Uterus (tissue), 4 donors: ENCODE measurements around the gene ME3. TPM values are rescaled to one million over a fixed set of nuclear protein-coding genes. Genes with fewer than 3 reads are reported as not detected.
A peak's percentile ranks its signal among the peaks of the same experiment; 100 is the strongest.

ENCODE experiments used
- DNase-seq, 2 donors: peaks; one replicate each; pipeline ENCODE4 v3.0.0-alpha.2; 2019 to 2020
- H3K27ac ChIP-seq, 2 donors: fragments of 200-600 bp; sonication (generic); 1 replicate in 1 of 2; 2 replicates in 1 of 2; pipeline ENCODE4 v1.5.1; 2016 to 2018
- H3K27me3 ChIP-seq, 2 donors: fragments of 200-600 bp; sonication (generic); one replicate each; pipeline ENCODE4 v1.5.1; 2018 to 2019; ENCODE audit warnings: control low read depth in 1 of 2
- H3K36me3 ChIP-seq, 2 donors: fragments of 200-600 bp; sonication (generic); one replicate each; pipeline ENCODE4 v1.5.1; 2019; ENCODE audit warnings: control low read depth in 1 of 2
- H3K4me1 ChIP-seq, 2 donors: fragments of 200-600 bp; sonication (generic); one replicate each; pipeline ENCODE4 v1.5.1; 2018 to 2019; ENCODE audit warnings: control low read depth in 1 of 2
- H3K4me3 ChIP-seq, 2 donors: fragments of 200-600 bp; sonication (generic); 1 replicate in 1 of 2; 2 replicates in 1 of 2; pipeline ENCODE4 v1.5.1; 2018 to 2019; ENCODE audit warnings: mild to moderate bottlenecking in 1 of 2
- H3K9me3 ChIP-seq, 2 donors: fragments of 200-600 bp; sonication (generic); one replicate each; pipeline ENCODE4 v1.5.1; 2019; ENCODE audit warnings: control low read depth in 1 of 2
- POLR2A ChIP-seq, 2 donors: fragments of 450-650 bp; IDR thresholded peaks; one replicate each; pipeline ENCODE4 v1.6.1; 2016; ENCODE audit warnings: antibody characterized with exemption in 2 of 2, mild to moderate bottlenecking in 1 of 2, moderate library complexity in 1 of 2
- intact Hi-C: fragments of 100-400 bp; cut with DNase I; formaldehyde crosslinking; loops from one replicate; pipeline ENCODE4 v1.15.1; 2023; ENCODE audit warnings: low total_unique reads
- total RNA-seq, 4 donors: library from RNA; depleted of rRNA in 3 of 4; stranded (reverse); fragments of >200 nt in 3 of 4; gene quantifications; one replicate each; pipeline versions ENCODE4 v1.1.0 to v1.2.4, GENCODE V29; 2014 to 2023
- TF ChIP-seq, protein P1 (sequence below), 4 experiments: fragments of 200-600 bp in 2 of 4; fragments of 450-650 bp in 2 of 4; sonication (generic) in 2 of 4; IDR thresholded peaks; one replicate each; pipeline ENCODE4 v1.5.1; 2016 to 2019; ENCODE audit warnings: antibody characterized with exemption in 4 of 4, mild to moderate bottlenecking in 2 of 4, moderate library complexity in 1 of 4
- donor health status: DM: yes; HTN: yes; CAD: no.

Gene ME3
- total RNA-seq, 4 donors from 2014 or later, result 44.3 to 169 (median 54.2) TPM

DNA sequence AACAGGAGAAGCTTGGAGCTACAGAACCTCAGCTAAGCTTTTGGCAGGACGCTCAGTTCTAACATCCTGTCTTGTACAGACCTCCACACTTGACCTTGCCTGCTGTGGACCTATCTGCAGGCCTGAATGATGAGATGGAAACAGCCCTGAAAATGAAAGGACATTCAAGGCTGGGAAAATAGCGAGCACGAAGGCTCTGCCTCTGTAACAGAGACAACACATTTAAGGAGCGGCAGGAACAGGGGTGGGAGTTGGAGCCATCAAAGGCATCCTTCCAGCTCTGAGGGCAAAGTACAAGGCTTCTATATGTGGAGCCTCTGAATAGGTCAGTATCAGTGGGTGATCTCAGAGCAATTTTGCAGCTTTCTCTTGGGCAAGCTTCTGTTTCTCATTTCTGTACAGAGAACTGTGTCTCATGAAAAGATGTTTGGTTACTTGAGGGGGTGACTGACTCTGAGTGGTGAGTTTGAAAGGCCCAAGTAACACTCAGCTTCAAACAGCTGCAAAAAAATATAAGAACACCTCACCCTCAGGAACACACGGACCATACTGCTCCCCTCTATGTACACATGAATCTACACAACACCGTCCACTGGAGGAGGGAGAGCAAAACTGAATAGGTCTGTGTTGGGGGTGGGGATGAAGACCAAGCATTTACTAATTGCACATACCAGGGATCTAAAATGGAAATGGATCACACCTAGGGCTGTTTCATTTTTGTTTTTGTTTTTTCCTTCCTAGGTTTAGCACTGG, 196.1 kb downstream of the ME3 start:
- Histone ChIP-seq H3K27ac (peak overlapping the region; percentile 76 to 84), H3K4me3 (no peak overlapping the region), H3K36me3 (no peaks in the 10 kb centered on the region), H3K9me3 (no peaks in the 10 kb centered on the region), H3K4me1 (peaks cover 0 to 8% of the 10 kb centered on the region in 2 donors), H3K27me3 (no peaks in the 10 kb centered on the region)
- peak; percentile 37 to 49 for DNase-seq
- intact Hi-C loops, result no loop called here
- TF ChIP-seq, protein P1, sequence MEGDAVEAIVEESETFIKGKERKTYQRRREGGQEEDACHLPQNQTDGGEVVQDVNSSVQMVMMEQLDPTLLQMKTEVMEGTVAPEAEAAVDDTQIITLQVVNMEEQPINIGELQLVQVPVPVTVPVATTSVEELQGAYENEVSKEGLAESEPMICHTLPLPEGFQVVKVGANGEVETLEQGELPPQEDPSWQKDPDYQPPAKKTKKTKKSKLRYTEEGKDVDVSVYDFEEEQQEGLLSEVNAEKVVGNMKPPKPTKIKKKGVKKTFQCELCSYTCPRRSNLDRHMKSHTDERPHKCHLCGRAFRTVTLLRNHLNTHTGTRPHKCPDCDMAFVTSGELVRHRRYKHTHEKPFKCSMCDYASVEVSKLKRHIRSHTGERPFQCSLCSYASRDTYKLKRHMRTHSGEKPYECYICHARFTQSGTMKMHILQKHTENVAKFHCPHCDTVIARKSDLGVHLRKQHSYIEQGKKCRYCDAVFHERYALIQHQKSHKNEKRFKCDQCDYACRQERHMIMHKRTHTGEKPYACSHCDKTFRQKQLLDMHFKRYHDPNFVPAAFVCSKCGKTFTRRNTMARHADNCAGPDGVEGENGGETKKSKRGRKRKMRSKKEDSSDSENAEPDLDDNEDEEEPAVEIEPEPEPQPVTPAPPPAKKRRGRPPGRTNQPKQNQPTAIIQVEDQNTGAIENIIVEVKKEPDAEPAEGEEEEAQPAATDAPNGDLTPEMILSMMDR (IDR thresholded peaks at IDR 0.05), result no peak
- no peak for TF ChIP-seq POLR2A (IDR thresholded peaks at IDR 0.05)

DNA sequence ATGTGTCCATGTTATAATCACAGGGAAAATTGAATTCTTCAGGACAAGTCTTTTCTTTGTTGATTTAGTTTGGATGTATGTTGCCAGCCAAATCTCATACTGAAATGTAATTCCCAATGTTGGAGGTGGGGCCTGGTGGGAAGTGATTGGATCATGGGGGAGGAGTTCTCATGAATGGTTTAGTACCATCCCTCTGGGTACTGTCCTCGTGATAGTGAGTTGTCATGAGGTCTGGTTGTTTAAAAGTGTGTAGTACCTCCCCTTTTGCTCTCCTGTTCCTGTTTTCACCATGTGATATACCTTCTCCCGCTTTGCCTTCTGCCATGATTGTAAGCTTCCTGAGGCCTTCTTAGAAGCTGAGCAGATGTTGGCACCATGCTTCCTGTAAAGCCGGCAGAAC, 197.4 kb downstream of the ME3 start:
- Histone ChIP-seq H3K36me3 (no peaks in the 10 kb centered on the region), H3K27me3 (no peaks in the 10 kb centered on the region), H3K4me3 (no peak overlapping the region), H3K27ac (peak overlapping the region; percentile 76 to 84), H3K4me1 (peaks cover 0 to 8% of the 10 kb centered on the region in 2 donors), H3K9me3 (no peaks in the 10 kb centered on the region)
- intact Hi-C loops, result no loop called here
- DNase-seq, result no peak
- no peak for TF ChIP-seq POLR2A (IDR thresholded peaks at IDR 0.05)
- TF ChIP-seq, protein P1 (IDR thresholded peaks at IDR 0.05), result no peak

DNA sequence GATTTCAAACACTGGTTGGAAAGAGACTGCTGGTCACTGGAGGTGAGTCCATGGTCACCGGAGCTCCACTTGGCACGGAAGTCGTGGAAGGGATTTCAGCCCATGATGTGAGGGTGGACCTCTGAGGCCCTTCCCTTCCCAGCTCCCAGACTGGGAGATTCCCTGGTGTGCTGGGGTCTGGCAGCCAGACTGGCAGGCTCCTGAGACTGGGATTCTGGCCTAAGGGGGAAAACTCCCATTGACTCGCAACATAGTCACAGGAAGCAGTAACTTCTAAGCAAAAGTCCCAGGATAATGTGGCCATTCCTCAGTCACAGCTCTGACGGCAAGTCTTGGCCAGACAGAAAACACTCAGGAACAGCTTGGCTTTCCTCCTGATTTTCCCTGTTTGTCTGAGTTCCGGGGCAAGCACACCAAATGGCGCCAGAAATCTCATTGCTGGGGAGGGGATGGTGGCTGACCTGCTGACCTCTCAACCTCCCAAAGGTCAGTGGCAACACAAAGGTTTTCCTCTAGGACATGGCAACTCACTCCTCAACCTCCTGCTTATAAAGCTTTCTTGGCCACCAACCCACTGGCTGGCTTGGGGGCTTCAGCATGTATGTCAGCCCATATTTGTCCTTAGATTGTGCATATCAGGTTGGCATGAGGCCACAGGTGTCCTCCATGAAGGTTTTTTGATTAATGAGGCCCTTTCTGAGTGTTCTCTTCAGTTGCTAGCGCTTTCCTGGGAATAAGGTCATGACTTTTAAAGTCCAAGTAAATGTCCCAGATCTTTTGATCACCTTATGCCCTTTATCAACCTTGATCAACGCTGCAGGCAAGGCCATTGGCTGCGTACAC, 198.2 kb downstream of the ME3 start:
- peak overlapping the region; percentile 21 to 84 for H3K27ac ChIP-seq
- H3K4me1 ChIP-seq, result peaks cover 0 to 8% of the 10 kb centered on the region in 2 donors

DNA sequence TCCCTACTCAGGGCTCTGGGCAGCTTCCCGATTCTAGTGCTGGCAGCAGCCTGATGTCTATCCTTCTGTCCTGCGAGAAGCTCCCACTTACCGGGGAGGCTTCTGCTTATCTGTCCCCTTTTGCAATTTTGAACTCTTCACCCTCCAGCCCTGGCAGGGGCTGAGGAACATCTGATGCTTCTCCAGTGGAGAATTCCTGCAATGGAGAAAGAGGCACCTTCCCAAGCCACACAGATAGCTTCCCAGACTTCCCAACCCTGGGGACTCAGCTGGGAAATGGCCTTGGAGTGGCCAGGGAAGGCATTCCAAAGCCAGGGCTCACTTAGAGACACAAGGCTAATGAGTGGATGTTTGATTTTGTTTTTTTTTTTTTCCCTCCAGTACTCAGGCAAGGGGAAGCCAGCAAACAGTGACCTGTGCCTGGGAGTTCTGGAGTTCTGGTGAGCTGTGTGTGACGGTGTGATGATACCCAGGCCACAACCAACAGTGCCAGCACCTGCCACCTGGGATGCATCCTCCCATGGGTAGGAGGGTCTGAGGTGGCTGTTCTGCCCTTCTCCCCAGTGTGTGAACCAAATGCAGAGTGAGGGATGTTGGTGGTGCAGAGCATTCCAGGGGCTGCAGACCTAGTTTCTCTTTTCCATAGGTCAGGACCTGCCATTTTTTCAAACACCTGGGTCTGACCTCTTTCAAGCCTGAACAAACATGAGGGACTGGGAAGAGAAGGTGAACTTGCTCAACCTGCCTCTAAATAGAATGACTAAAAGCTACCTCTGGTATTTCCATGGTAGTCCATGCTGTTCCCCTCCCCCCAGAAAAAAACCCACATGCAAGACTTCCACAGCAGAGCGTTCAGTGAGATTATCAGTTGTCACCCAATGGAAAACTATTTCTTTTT, 202.7 kb downstream of the ME3 start:
- Histone ChIP-seq H3K36me3 (no peaks in the 10 kb centered on the region), H3K4me3 (no peak overlapping the region), H3K27me3 (no peaks in the 10 kb centered on the region), H3K27ac (no peak overlapping the region), H3K4me1 (no peaks in the 10 kb centered on the region), H3K9me3 (no peaks in the 10 kb centered on the region)
- no peak for DNase-seq
- TF ChIP-seq, protein P1 (IDR thresholded peaks at IDR 0.05), result no peak
- no peak for TF ChIP-seq POLR2A (IDR thresholded peaks at IDR 0.05)
- intact Hi-C loops, result no loop called here

More for the DNA sequence above, 198.2 kb downstream of the ME3 start:
- DNase-seq, result peak in 1 of 2 donors; percentile 56
- no peaks in the 10 kb centered on the region for H3K9me3 ChIP-seq
- H3K4me3 ChIP-seq, result no peak overlapping the region
- intact Hi-C loops, result no loop called here
- H3K27me3 ChIP-seq, result no peaks in the 10 kb centered on the region
- TF ChIP-seq, protein P1 (IDR thresholded peaks at IDR 0.05), result no peak
- TF ChIP-seq POLR2A (IDR thresholded peaks at IDR 0.05), result no peak
- no peaks in the 10 kb centered on the region for H3K36me3 ChIP-seq
